ENCODE measurements around the gene PCBP2.

Gene PCBP2

DNA sequence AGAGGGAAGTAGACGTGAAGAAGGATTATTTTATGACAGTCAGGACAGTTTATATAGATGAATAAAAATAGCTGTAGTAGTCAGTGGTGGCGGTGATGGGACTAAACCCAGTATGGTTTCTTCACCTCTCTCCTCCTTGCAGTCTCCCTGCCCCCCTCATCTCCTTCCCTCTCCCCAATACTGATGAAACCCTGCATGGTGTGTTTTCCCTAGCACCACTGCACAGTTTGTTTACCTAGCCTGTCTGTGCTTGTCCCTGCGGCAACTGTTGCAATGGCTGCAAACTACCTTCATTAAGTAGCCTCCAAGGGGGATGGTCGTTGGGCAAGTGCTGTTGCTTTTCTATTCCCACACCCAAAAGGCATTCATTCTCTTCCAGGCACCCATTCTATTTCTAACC, 14.7 kb downstream of the PCBP2 start:
- TF ChIP-seq, protein P1, sequence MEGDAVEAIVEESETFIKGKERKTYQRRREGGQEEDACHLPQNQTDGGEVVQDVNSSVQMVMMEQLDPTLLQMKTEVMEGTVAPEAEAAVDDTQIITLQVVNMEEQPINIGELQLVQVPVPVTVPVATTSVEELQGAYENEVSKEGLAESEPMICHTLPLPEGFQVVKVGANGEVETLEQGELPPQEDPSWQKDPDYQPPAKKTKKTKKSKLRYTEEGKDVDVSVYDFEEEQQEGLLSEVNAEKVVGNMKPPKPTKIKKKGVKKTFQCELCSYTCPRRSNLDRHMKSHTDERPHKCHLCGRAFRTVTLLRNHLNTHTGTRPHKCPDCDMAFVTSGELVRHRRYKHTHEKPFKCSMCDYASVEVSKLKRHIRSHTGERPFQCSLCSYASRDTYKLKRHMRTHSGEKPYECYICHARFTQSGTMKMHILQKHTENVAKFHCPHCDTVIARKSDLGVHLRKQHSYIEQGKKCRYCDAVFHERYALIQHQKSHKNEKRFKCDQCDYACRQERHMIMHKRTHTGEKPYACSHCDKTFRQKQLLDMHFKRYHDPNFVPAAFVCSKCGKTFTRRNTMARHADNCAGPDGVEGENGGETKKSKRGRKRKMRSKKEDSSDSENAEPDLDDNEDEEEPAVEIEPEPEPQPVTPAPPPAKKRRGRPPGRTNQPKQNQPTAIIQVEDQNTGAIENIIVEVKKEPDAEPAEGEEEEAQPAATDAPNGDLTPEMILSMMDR (IDR thresholded peaks at IDR 0.05; ENCODE audit: low read depth, low read length, missing control alignments): no peak
- H3K4me3 ChIP-seq (replicated peaks; ENCODE audit: low read depth, low read length): no peak overlapping the region
- DNase-seq (ENCODE audit: extremely low read depth, low read depth): no peak

DNA sequence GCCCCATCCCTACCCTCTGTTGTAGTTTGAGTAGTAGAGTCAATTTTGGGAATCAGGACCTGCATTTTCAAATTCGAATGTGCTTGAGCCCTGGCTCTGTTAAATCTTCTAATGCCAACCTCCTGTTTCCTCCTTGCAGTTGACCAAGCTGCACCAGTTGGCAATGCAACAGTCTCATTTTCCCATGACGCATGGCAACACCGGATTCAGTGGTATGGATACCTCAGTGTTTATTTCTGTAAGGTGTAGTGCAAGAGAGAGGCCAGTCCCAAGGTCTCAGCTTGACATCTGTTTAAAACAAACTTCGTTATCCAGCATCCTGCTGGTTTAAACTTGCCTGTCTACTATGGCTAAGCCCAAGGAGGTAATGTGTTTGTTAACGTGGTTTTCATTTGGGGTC, 15.2 kb downstream of the PCBP2 start:
- TF ChIP-seq, protein P1 (IDR thresholded peaks at IDR 0.05; ENCODE audit: low read depth, low read length, missing control alignments): no peak
- no peak overlapping the region for H3K4me3 ChIP-seq (replicated peaks; ENCODE audit: low read depth, low read length)
- DNase-seq (ENCODE audit: extremely low read depth, low read depth): no peak

DNA sequence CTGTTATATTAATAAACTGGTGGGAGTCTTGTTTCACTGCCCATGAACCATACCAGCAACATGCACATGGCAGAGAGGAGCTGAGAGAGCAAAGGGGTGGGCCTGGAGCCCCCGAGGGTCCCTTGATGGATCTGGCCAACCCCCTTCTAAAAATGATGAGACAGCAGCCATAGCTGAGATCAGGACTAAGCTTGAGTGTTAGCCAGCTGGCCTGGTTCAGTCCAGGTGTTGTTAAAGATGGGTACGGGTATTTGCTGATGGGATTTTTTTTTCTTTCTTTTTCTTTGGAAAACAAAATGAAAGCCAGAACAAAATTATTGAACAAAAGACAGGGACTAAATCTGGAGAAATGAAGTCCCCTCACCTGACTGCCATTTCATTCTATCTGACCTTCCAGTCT, 16.0 kb downstream of the PCBP2 start:
- DNase-seq (ENCODE audit: extremely low read depth, low read depth): no peak
- TF ChIP-seq, protein P1 (IDR thresholded peaks at IDR 0.05; ENCODE audit: low read depth, low read length, missing control alignments): no peak
- no peak overlapping the region for H3K4me3 ChIP-seq (replicated peaks; ENCODE audit: low read depth, low read length)

DNA sequence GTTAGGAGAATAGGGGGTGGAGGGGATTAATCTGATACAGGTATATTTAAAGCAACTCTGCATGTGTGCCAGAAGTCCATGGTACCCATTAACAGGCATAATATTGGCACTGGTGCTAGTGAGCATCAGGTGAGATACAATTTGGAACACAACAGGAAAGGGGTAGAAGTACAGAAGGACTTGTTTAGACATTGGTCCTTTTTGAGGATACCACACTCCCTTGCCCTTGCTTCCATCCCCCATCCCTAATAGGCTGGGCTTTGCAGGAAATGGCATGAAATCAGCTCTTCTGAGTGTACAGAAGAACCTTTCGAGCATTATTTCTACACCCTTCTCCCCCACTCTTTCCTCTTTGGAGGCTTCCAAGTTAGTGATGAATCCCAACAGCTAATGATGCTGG, 16.4 kb downstream of the PCBP2 start:
- no peak overlapping the region for H3K4me3 ChIP-seq (replicated peaks; ENCODE audit: low read depth, low read length)
- DNase-seq (ENCODE audit: extremely low read depth, low read depth): no peak
- TF ChIP-seq, protein P1 (IDR thresholded peaks at IDR 0.05; ENCODE audit: low read depth, low read length, missing control alignments): no peak

DNA sequence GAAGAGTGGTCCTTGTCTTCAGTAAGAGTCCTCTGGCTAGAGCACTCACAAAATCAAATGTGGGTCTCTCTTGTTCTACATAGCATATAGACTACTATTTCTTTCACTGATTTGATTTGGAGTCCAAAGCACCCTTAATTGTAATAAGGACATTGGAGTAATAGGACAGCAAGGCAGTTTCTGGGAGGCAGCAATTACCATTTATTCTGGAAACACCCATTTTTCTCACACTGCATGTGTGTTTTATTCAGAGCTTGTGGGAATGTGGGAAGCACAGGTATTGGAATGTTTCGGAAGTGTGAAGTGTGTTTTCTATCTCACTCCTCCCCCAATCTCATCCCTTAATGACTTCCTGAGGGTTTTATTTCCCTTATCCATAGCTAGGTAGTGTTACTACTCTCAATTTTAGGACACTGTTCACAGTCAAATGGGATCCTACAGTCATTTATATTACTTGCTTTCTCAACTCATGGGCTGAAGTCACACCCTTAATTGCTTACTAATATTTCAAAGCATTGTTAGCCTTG, 20.2 kb downstream of the PCBP2 start:
- DNase-seq (ENCODE audit: extremely low read depth, low read depth): no peak
- TF ChIP-seq, protein P1 (IDR thresholded peaks at IDR 0.05; ENCODE audit: low read depth, low read length, missing control alignments): no peak

DNA sequence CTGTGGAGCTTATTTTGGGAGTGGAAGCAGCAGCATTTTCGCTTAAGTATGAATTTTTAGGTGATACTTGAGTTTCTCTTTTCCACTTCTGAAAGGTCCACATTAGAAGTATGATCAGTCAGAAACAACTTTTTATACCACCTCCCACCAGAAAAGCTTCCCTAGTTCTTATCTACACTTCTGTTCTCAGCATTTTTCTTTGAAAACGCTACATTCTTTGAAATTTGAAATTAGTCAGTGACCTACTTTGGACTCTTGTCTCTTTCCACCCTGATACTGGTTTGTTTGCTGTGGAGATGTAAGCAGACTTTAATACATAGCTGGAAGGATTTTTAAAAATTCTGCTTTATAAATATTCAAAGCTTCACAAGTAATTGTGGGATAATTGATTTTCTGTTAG, 22.2 kb downstream of the PCBP2 start:
- no peak for DNase-seq (ENCODE audit: extremely low read depth, low read depth)
- TF ChIP-seq, protein P1 (IDR thresholded peaks at IDR 0.05; ENCODE audit: low read depth, low read length, missing control alignments): no peak
- no peak overlapping the region for H3K4me3 ChIP-seq (replicated peaks; ENCODE audit: low read depth, low read length)

More for the DNA sequence above, 20.2 kb downstream of the PCBP2 start:
- no peak overlapping the region for H3K4me3 ChIP-seq (replicated peaks; ENCODE audit: low read depth, low read length)

DNA sequence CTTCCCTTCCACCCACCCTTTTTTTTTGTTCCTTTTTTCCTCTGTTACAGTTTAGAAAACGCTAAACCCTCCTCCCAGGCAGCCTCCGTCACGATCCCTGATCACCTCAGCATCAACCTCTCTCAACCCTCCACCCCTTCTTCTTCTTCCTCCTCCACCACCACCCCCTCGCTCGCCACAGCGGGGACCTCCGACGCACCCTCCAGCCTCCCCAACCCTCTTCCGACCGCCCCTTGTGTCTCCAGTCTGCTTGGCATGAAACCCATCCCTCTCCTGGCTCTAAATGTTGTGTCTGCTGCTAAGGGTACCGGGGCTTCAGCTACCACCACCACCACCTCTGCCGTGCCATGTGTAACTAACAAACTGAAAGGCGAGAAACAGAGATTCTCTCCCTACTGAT, 22.9 kb downstream of the PCBP2 start:
- TF ChIP-seq, protein P1 (IDR thresholded peaks at IDR 0.05; ENCODE audit: low read depth, low read length, missing control alignments): no peak
- no peak overlapping the region for H3K4me3 ChIP-seq (replicated peaks; ENCODE audit: low read depth, low read length)
- no peak for DNase-seq (ENCODE audit: extremely low read depth, low read depth)
